Measurements from ENCODE around the gene BRMS1.
"Not testable (repeated sequence)": the region's sequence is repeated elsewhere in the genome, so short reads cannot be mapped to it uniquely, and the experiment has no call there.

Gene BRMS1

DNA sequence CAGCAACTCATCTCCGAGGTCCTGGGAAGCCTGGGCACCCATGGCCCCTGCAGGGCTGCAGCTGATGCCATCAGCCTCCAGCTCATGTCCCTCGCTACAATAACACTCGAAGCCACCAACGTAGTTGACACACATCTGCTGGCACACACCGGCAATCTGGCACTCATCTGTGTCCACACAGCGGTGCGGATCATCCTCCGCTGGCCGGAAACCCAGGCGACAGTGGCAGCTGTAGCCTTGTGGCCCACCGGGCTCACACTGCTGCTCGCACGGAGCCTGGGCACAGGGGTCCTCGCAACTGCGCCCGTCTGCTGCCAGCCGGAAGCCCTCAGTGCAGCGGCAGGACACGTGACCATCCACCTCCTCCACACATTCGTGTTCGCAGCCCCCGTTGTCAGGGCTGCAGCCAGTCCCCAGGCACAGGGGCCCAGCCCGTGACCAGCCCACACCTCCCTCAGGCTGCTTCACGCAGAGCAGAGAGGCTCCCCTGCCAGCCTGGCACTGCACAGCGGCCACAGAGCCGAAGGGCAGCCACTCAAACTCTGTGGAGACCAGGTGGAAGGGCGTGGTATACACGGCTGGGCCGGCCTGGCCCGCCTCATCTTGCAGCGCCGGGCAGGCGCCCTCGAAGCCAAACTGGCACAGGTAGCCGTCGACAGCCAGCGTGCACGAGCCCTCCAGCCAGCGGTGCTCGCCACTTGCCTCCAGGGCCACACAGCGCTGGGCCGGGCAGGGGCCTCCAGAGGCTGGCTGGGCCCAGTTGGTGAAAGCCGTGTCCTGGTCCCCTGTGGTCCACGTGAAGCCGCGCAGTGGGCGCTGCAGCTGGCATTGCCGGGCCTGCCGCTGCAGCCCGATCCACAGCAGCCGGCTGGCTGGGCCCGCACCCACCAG is 28.7 kb downstream of the BRMS1 start:
- Histone ChIP-seq H3K9me3 (ENCODE audit: control insufficient read depth, insufficient read depth, low read length) (no peaks in the 10 kb centered on the region), H3K4me1 (ENCODE audit: insufficient read depth, low read length) (peaks cover 25% of the 10 kb centered on the region), H3K36me3 (ENCODE audit: insufficient read depth, low read length) (no peaks in the 10 kb centered on the region), H3K9ac (ENCODE audit: low read depth, low read length) (peak overlapping the region; percentile 31; the same call in 1 of the 2 replicates)

DNA sequence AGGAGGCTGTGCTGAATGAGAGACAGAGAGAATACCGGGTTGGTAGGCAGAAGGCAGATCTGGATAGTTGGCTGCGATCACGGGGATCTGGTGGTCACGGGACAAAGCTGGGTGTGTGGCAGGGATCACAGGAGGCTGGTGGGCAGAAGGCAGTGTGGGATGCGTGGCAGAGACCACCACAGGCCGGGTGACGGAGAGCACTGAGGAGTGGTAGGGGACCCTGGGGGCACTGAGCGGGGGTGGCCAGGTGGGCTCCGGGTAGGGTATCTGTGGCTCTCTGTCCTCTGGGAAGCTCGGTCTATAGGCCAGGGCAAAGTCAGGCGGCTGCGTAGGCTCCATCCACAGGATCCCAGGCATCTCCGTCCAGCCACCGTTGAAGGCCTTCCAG is 29.4 kb downstream of the BRMS1 start:
- Histone ChIP-seq H3K9ac (ENCODE audit: low read depth, low read length) (no peak overlapping the region), H3K36me3 (ENCODE audit: insufficient read depth, low read length) (no peaks in the 10 kb centered on the region), H3K9me3 (ENCODE audit: control insufficient read depth, insufficient read depth, low read length) (no peaks in the 10 kb centered on the region), H3K4me1 (ENCODE audit: insufficient read depth, low read length) (peaks cover 27% of the 10 kb centered on the region)

DNA sequence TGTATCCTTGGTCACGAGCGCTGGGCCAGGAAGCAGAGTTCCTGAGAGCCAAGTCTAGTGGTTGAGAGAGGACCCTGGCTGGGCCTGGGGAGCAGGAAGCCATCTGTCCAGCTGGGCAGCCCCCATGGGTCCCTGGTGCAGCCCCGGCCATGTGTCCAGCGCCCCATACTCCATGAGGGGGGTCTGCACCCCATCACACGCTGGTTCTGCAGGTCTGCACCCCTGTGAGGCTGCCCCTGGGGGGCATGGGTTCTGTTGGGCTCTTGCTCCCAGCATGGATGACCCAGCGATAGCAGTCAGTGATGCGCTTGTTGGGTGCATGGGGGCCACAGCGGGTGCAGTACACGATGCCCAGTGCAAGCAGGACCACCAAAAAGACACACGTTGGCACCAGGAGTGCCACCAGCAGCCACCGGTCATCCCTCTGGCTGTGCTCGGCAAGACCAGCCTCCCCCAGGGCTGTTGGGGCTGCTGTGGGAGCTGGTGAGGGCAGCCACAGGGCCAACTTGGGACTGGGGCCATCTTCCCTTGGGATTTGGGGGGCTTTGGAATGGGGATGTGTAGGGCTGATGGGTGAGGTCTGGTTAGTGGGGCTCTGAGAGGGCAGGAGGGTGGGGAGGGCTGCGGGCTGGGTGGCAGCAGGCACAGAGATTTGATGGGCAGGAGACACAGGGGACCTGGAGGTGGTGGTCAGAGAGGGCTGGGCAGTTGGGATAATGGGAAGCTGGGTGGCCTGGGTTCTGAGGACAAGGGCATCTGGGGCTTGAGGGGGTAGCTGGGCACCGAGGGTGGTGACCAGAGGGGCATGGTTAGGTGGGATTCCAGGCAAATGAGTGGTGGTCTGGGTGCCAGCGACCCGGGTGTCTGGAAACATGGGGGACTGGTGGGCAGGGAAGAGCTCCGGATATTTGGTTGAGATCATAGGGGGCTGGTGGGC is 30.1 kb downstream of the BRMS1 start:
- H3K9me3 ChIP-seq (ENCODE audit: control insufficient read depth, insufficient read depth, low read length) = no peaks in the 10 kb centered on the region
- H3K36me3 ChIP-seq (ENCODE audit: insufficient read depth, low read length) = no peaks in the 10 kb centered on the region
- H3K4me1 ChIP-seq (ENCODE audit: insufficient read depth, low read length) = peaks cover 27% of the 10 kb centered on the region
- no peak overlapping the region for H3K9ac ChIP-seq (ENCODE audit: low read depth, low read length)

DNA sequence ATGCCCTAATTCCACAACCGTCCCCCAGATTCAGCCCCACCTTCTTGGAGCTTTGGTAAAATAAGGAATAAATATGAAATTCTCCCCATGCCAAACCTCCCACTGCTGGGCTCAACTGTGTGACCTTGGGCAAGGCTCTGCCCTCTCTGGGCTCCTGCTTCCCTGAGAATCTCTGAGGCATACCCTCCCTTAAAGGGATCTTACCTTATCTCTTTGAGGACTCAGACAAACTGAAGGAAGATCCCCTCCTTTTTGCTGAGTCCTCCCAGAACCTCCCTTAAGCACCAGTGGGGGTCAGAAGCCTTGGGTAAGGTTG is 30.8 kb downstream of the BRMS1 start:
- Histone ChIP-seq H3K9me3 (ENCODE audit: control insufficient read depth, insufficient read depth, low read length) (no peaks in the 10 kb centered on the region), H3K36me3 (ENCODE audit: insufficient read depth, low read length) (no peaks in the 10 kb centered on the region), H3K4me1 (ENCODE audit: insufficient read depth, low read length) (peaks cover 27% of the 10 kb centered on the region), H3K9ac (ENCODE audit: low read depth, low read length) (peak overlapping the region; percentile 64; the same call in 1 of the 2 replicates)

DNA sequence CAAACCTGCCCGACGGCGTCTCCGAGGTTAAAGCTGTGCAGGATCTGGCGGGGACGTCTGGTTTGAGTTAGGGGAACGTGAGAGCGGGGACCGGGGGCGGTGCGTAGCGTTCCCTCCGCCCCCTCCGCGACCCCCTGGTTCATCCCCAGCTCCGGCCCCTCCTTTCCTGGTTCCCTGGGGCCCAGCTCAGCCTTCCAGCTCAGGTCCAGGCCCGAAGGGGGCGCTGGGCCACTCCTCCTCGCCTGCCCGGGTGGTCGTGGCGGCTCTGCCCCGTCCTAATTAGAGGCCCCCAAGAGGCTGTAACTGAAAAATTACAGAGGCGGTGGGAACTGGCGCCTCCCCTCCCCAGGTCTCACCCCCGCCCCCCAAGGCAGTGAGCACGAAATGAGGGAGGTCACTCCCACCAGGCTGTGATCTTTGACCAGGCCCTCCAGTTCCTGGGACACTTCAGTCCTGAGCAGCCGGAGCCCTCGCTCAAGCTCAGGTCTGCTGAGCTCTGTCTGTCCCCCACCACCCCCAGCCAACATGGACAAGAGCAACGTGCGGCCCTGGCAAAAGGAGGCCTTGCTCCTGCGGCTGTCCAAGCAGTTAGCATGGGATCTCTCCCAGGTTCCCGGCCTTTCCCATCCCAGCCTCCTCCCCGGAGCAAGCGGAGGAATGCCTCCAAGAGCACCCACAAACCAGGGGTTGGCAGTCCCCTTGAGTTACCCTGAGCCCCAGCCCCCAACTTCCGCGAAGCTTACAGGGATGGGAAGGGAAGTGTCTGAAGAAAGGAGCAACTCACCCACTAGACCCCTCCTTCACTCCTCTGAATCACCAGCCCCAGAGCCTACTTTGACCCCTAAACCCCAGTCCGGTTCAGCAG is 31.4 kb downstream of the BRMS1 start:
- Histone ChIP-seq H3K4me1 (ENCODE audit: insufficient read depth, low read length) (peaks cover 26% of the 10 kb centered on the region), H3K36me3 (ENCODE audit: insufficient read depth, low read length) (no peaks in the 10 kb centered on the region), H3K9ac (ENCODE audit: low read depth, low read length) (peak overlapping the region; percentile 64; the same call in 1 of the 2 replicates), H3K9me3 (ENCODE audit: control insufficient read depth, insufficient read depth, low read length) (no peaks in the 10 kb centered on the region)

DNA sequence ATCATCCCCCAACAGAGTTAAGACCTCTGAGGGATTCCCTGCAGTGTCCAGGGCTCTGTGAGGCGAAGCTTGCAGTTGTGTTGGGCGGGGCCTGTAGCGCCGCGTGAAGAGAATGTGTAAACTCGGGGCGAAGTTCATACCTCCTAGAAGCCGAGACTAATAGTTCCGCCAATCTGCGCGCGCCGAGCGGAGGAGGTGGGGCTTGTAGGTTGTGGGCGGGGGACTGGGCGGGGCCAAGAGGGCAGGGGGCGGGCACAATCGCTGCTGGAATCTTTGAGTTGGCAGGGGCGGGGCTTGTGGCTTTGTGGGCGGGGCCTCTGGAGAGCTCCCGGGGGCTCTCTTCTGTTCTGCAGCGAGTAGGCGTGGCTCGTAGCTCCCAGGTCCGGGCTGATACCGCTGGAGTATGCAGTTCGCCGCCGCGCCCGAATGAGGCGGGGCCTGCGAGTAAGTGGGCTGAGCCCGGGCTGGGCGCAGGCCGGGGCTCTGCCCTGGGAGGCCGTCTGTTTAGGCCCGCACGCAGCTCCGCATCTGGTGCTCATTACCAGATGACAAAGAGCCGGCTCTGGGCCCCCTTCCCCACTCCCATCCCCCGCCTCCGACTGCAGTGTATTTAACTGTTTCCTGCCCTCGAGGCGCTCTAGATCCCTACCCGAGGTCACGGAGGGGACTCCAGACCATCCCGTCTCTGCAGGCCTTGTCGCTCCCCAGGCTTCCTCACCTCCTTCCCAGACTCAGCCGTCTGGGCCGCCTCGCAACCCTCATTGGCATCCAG is 32.2 kb downstream of the BRMS1 start:
- peaks cover 18% of the 10 kb centered on the region for H3K4me1 ChIP-seq (ENCODE audit: insufficient read depth, low read length)
- no peaks in the 10 kb centered on the region for H3K9me3 ChIP-seq (ENCODE audit: control insufficient read depth, insufficient read depth, low read length)
- H3K36me3 ChIP-seq (ENCODE audit: insufficient read depth, low read length) = no peaks in the 10 kb centered on the region
- peak overlapping the region; percentile 64; the same call in 1 of the 2 replicates for H3K9ac ChIP-seq (ENCODE audit: low read depth, low read length)

DNA sequence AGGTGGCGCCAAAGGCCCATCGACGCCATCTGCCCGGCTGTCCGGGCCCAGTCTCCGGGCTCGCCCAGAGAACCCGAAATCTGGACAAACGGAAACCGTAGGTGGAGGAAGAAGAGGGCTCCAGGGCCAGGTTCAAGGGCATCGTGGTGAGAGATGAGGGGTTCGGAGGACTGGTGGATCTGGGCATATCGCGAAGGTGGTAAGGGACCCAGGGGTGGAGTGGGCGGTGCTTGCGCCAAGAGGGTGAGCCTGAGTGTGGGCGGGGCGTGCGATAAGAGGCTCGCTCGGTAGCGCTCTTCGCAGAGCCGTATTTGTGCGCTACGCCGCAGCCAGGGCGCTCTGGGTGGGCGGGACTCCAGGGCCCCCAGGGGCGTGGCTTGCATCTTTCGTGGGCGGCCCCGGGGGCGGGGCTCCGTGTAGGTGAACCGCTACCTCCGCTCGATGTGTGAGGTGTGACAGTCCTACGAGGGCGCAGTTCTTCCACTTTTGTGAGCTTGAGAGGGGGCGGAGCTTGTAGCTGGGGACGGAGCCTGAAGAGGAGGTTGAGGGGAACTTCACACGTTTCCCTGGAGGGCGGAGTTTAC is 32.8 kb downstream of the BRMS1 start:
- no peaks in the 10 kb centered on the region for H3K36me3 ChIP-seq (ENCODE audit: insufficient read depth, low read length)
- no peaks in the 10 kb centered on the region for H3K9me3 ChIP-seq (ENCODE audit: control insufficient read depth, insufficient read depth, low read length)
- peaks cover 14% of the 10 kb centered on the region for H3K4me1 ChIP-seq (ENCODE audit: insufficient read depth, low read length)
- H3K9ac ChIP-seq (ENCODE audit: low read depth, low read length) = peak overlapping the region; percentile 63

DNA sequence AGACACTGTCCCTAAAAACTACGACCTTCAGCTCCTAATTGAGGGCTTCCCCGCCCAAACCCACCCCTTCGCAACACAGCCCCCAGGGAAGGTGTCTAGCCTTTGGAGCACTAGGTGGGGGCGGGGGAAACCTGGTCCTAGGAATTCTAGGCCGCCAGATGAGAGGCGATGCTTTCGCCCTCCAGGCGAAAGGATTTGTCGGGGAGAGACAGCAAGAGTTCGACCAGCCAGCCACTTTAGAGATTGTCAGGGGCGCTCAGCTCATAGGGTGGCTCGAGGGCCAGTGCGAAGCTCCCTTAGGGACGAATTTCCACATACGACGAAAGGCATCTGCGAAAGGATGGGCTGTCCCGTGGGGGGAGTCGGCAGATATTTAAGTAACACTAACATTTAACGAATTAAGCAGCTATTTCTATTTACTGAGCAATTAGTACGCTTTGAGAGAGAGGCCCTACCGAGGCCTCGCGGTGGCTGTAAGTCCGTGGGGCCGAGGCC is 33.4 kb downstream of the BRMS1 start:
- H3K4me1 ChIP-seq (ENCODE audit: insufficient read depth, low read length) = peaks cover 14% of the 10 kb centered on the region
- no peaks in the 10 kb centered on the region for H3K9me3 ChIP-seq (ENCODE audit: control insufficient read depth, insufficient read depth, low read length)
- H3K36me3 ChIP-seq (ENCODE audit: insufficient read depth, low read length) = no peaks in the 10 kb centered on the region
- peak overlapping the region; percentile 63 for H3K9ac ChIP-seq (ENCODE audit: low read depth, low read length)

DNA sequence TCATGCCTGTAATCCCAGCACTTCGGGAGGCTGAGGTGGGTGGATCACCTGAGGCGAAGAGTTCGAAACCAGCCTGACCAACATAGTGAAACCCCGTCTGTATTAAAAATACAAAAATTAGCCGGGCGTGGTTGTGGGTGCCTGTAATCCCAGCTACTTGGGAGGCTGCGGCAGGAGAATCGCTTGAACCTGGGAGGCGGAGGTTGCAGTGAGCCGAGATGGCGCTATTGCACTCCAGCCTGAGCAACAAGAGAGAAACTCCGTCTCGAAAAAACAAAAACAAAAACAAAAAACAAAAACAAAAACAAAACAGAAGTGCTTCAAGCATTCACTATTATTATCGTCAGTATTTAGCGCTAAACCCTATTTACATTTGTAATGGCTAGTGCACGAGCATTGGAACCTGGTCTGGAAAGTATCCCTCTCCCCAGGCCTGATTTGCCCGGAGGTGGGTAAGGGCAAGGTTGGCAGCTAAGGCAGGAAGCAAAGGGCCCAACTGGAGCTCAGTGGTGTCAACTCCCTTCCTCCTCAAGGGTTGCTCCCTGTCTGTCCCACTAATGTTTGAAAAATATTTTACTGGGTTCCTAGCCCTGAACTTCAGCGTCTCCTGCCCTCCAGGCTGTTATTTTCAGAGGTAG is 34.0 kb downstream of the BRMS1 start:
- peaks cover 14% of the 10 kb centered on the region for H3K4me1 ChIP-seq (ENCODE audit: insufficient read depth, low read length)
- not testable (repeated sequence) for H3K36me3 ChIP-seq (ENCODE audit: insufficient read depth, low read length); H3K9me3 ChIP-seq (ENCODE audit: control insufficient read depth, insufficient read depth, low read length)
- H3K9ac ChIP-seq (ENCODE audit: low read depth, low read length) = peak overlapping the region; percentile 63; the same call in 1 of the 2 replicates

DNA sequence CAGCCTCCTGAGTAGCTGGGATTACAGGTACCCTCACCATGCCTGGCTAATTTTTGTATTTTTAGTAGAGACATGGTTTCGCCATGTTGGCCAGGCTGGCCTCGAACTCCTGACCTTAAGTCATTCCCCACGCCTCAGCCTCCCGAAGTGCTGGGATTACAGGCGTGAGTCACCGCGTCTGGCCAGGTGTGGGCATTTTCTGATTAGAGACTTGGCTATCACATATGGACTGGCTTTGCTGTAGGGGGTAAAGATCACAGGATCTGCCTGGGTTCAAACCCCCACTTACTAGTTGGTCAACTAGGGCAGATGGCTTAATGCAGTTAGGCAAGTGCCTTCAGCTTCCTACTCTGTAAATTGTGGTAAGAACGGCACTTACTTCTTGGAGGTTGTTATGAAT is 34.6 kb downstream of the BRMS1 start:
- peaks cover 14% of the 10 kb centered on the region for H3K4me1 ChIP-seq (ENCODE audit: insufficient read depth, low read length)
- no peaks in the 10 kb centered on the region for H3K9me3 ChIP-seq (ENCODE audit: control insufficient read depth, insufficient read depth, low read length)
- no peak overlapping the region for H3K9ac ChIP-seq (ENCODE audit: low read depth, low read length)
- H3K36me3 ChIP-seq (ENCODE audit: insufficient read depth, low read length) = no peaks in the 10 kb centered on the region

DNA sequence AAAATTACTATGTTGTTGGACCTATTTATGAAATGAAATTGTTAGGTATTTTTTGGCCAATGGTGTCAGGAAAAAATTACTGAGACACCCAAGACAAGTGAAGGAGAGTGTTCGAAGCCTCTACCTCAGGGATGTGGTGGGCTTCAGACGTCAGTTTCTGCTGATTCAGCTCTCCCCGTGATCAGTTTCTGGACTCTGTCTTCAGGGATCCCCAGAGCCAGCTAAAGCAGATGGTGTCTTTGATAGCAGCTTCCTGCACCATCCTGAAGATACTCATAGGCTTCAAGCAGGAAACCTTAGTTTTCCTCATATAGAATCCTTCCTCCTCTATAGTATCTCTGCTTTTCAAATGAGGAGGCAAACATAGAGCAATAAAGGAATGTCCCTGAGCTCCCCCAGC is 35.4 kb downstream of the BRMS1 start:
- Histone ChIP-seq H3K9ac (ENCODE audit: low read depth, low read length) (no peak overlapping the region), H3K36me3 (ENCODE audit: insufficient read depth, low read length) (no peaks in the 10 kb centered on the region), H3K9me3 (ENCODE audit: control insufficient read depth, insufficient read depth, low read length) (no peaks in the 10 kb centered on the region), H3K4me1 (ENCODE audit: insufficient read depth, low read length) (peaks cover 12% of the 10 kb centered on the region)

DNA sequence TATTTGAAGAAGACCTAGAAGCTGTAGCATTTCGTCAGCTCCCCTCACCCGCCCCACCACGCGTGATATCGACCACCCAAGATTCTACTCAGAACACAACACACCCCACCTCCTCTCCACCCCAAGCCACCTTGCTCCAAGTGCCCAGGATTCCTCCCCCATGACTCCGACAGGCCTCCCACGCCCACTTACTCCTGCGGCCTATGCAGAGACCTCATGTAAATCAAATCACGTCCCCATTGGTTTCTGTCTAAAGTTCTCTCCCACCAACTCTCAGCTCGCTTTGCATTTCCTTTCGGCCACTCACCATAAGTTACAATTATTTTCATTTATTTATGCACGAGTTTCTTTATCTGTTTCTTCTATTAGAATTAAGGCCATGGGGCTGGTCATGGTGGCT is 42.2 kb downstream of the BRMS1 start:
- no peaks in the 10 kb centered on the region for H3K36me3 ChIP-seq (ENCODE audit: insufficient read depth, low read length)
- peaks cover under 1% of the 10 kb centered on the region; the same call in 1 of the 2 replicates for H3K4me1 ChIP-seq (ENCODE audit: insufficient read depth, low read length)
- H3K9me3 ChIP-seq (ENCODE audit: control insufficient read depth, insufficient read depth, low read length) = no peaks in the 10 kb centered on the region
- H3K9ac ChIP-seq (ENCODE audit: low read depth, low read length) = no peak overlapping the region

DNA sequence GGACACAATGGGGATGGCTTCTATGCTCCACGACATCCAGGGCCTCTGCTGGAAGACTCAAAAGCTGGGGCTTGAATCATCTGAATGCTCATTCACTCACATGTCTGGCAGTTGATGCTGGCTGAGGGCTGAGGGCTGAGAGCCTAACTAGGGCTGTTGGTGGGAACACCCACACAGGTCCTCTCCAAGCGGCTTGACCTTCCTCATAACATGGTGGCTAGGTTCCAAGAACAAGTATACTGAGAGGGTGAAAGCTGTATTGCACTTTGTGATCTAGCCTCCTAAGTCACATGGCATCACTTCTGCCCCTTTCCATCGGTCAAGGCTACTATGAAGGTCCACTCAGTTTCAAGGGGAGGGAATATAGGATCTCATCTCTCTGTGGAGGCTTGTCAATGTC is 45.7 kb downstream of the BRMS1 start:
- Histone ChIP-seq H3K9me3 (ENCODE audit: control insufficient read depth, insufficient read depth, low read length) (no peaks in the 10 kb centered on the region), H3K9ac (ENCODE audit: low read depth, low read length) (no peak overlapping the region), H3K36me3 (ENCODE audit: insufficient read depth, low read length) (no peaks in the 10 kb centered on the region), H3K4me1 (ENCODE audit: insufficient read depth, low read length) (peaks cover 5% of the 10 kb centered on the region; the same call in 1 of the 2 replicates)

Measured in ES-I3 (cell line).